WTC11 (cell line): ENCODE results near the gene FBRSL1. TPM values are rescaled to one million over a fixed set of nuclear protein-coding genes. Genes with fewer than 3 reads are reported as not detected.

Experiments used
- ATAC-seq: fragments of 200-7000 bp; cut with Tn5 transposase; 2 replicates; pipeline ENCODE4 v1.10.0; 2021; ENCODE audit warnings: mild to moderate bottlenecking, moderate library complexity
- CTCF ChIA-PET: fragments of 300-600 bp; sonication (Branson Sonifier 250); formaldehyde crosslinking; loops from one replicate; lab custom pipeline; 2021; ENCODE audit warnings: antibody characterized with exemption; lab: Charles Lee
- POLR2A ChIA-PET: fragments of 350-600 bp; sonication (Branson Sonifier 250); formaldehyde crosslinking; loops from one replicate; lab custom pipeline; 2021; ENCODE audit warnings: antibody characterized with exemption; lab: Charles Lee
- DNase-seq: peaks from one replicate; pipeline ENCODE4 v3.0.0; 2021; ENCODE audit warnings: low spot score
- H3K27ac Mint-ChIP-seq: 2 replicates; pipeline ENCODE4 v1.8.0; 2021; ENCODE audit warnings: mixed read lengths
- H3K27me3 Mint-ChIP-seq: 2 replicates; pipeline ENCODE4 v1.8.0; 2021; ENCODE audit warnings: low read depth, mild to moderate bottlenecking, moderate library complexity, mixed read lengths
- H3K36me3 Mint-ChIP-seq: 2 replicates; pipeline ENCODE4 v1.8.0; 2021; ENCODE audit warnings: mixed read lengths
- H3K4me1 Mint-ChIP-seq: 2 replicates; pipeline ENCODE4 v1.8.0; 2022; ENCODE audit warnings: mixed read lengths
- H3K4me3 Mint-ChIP-seq: 2 replicates; pipeline ENCODE4 v1.8.0; 2021; ENCODE audit warnings: mild to moderate bottlenecking, moderate library complexity, mixed read lengths
- H3K9me3 Mint-ChIP-seq: 2 replicates; pipeline ENCODE4 v1.8.0; 2021; ENCODE audit warnings: mixed read lengths
- AR ChIP-seq: fragments of 250-450 bp; sonication (Bioruptor Pico); IDR thresholded peaks from 2 replicates; pipeline ENCODE4 v1.9.0; 2021; ENCODE audit warnings: mild to moderate bottlenecking
- ARID4B ChIP-seq: sonication (generic); formaldehyde crosslinking; IDR thresholded peaks from 2 replicates; pipeline ENCODE4 v1.8.0; 2023; ENCODE audit warnings: missing genetic modification reagents, mild to moderate bottlenecking, borderline replicate concordance
- ATF2 ChIP-seq: sonication (generic); formaldehyde crosslinking; IDR thresholded peaks from 2 replicates; pipeline ENCODE4 v1.8.1; 2022; ENCODE audit warnings: low read depth, missing genetic modification reagents, borderline replicate concordance
- ATF3 ChIP-seq: sonication (generic); formaldehyde crosslinking; conservative IDR thresholded peaks from 2 replicates; pipeline ENCODE4 v1.8.1; 2022; ENCODE audit warnings: mild to moderate bottlenecking, missing genetic modification reagents
- CBFB ChIP-seq: sonication (generic); formaldehyde crosslinking; IDR thresholded peaks from 2 replicates; pipeline ENCODE4 v1.8.1; 2022; ENCODE audit warnings: mild to moderate bottlenecking, low read depth, missing genetic modification reagents
- CREM ChIP-seq: sonication (generic); formaldehyde crosslinking; IDR thresholded peaks from 2 replicates; pipeline ENCODE4 v1.8.1; 2022; ENCODE audit warnings: mild to moderate bottlenecking, missing genetic modification reagents, moderate library complexity
- E2F5 ChIP-seq: sonication (generic); formaldehyde crosslinking; IDR thresholded peaks from 2 replicates; pipeline ENCODE4 v1.8.1; 2022; ENCODE audit warnings: mild to moderate bottlenecking, moderate library complexity, missing genetic modification reagents
- FOXP1 ChIP-seq: sonication (generic); formaldehyde crosslinking; IDR thresholded peaks from 2 replicates; pipeline ENCODE4 v1.8.0; 2022; ENCODE audit warnings: missing genetic modification reagents, mild to moderate bottlenecking, moderate library complexity, borderline replicate concordance
- GABPB1 ChIP-seq: sonication (generic); formaldehyde crosslinking; IDR thresholded peaks from 2 replicates; pipeline ENCODE4 v1.8.1; 2023; ENCODE audit warnings: mild to moderate bottlenecking, missing genetic modification reagents
- JUN ChIP-seq: sonication (generic); formaldehyde crosslinking; IDR thresholded peaks from 2 replicates; pipeline ENCODE4 v1.8.0; 2023; ENCODE audit warnings: mild to moderate bottlenecking, missing genetic modification reagents
- KAT7 ChIP-seq: sonication (generic); formaldehyde crosslinking; IDR thresholded peaks from 2 replicates; pipeline ENCODE4 v1.8.1; 2023; ENCODE audit warnings: missing genetic modification reagents, mild to moderate bottlenecking, borderline replicate concordance
- OVOL2 ChIP-seq: fragments of 250-450 bp; sonication (Bioruptor Pico); IDR thresholded peaks from 2 replicates; pipeline ENCODE4 v1.9.0; 2021; ENCODE audit warnings: mild to moderate bottlenecking, borderline replicate concordance
- RORB ChIP-seq: fragments of 250-450 bp; sonication (Bioruptor Pico); IDR thresholded peaks from 2 replicates; pipeline ENCODE4 v1.9.0; 2021; ENCODE audit warnings: mild to moderate bottlenecking
- SP1 ChIP-seq: sonication (generic); formaldehyde crosslinking; conservative IDR thresholded peaks from 2 replicates; pipeline ENCODE4 v1.8.1; 2022; ENCODE audit warnings: missing genetic modification reagents
- USF1 ChIP-seq: sonication (generic); formaldehyde crosslinking; IDR thresholded peaks from 2 replicates; pipeline ENCODE4 v1.8.0; 2022; ENCODE audit warnings: mild to moderate bottlenecking, missing genetic modification reagents
- ZBTB21 ChIP-seq: sonication (generic); formaldehyde crosslinking; IDR thresholded peaks from 2 replicates; pipeline ENCODE4 v1.8.1; 2023; ENCODE audit warnings: mild to moderate bottlenecking, missing genetic modification reagents, borderline replicate concordance
- ZNF317 ChIP-seq: sonication (generic); formaldehyde crosslinking; IDR thresholded peaks from 2 replicates; pipeline ENCODE4 v1.8.1; 2023; ENCODE audit warnings: low read depth, mild to moderate bottlenecking, moderate library complexity, missing genetic modification reagents, borderline replicate concordance
- ZNF396 ChIP-seq: fragments of 250-450 bp; sonication (Bioruptor Pico); IDR thresholded peaks from 2 replicates; pipeline ENCODE4 v1.8.0; 2021; ENCODE audit warnings: mild to moderate bottlenecking, moderate library complexity, borderline replicate concordance
- ZNF416 ChIP-seq: fragments of 250-450 bp; sonication (Bioruptor Pico); IDR thresholded peaks from 2 replicates; pipeline ENCODE4 v1.9.0; 2021; ENCODE audit warnings: mild to moderate bottlenecking, inconsistent platforms
- total RNA-seq: library from RNA; stranded (reverse); gene quantifications from 3 replicates; pipeline ENCODE4 v1.2.3, GENCODE V29; 2021

Gene FBRSL1
- total RNA-seq, 1 experiment from 2014 or later = 129 TPM

GRCh38 chr12:132500142-132500855, 10.3 kb downstream of the FBRSL1 start:
- H3K36me3 Mint-ChIP-seq = no peaks in the 10 kb centered on the region
- ATAC-seq (no peak), DNase-seq (no peak)
- no peak overlapping the region for H3K4me3 Mint-ChIP-seq
- H3K27ac Mint-ChIP-seq = no peak overlapping the region
- ChIA-PET POLR2A (no interaction called here), CTCF (interaction anchor here (0.8 to 4.2 kb wide), 4 partner anchors 23 to 86 kb away, joined by 3 to 24 read pairs (median 6); no protein-coding TSS in a partner anchor)
- H3K27me3 Mint-ChIP-seq = no peaks in the 10 kb centered on the region
- no peak for TF ChIP-seq ARID4B (CRISPR knock-in tag)
- TF ChIP-seq ZBTB21 (CRISPR knock-in tag) = no peak
- no peak for TF ChIP-seq OVOL2 (CRISPR knock-in tag)
- no peak for TF ChIP-seq CREM (CRISPR knock-in tag)
- H3K4me1 Mint-ChIP-seq = peaks cover 11% of the 10 kb centered on the region
- H3K9me3 Mint-ChIP-seq = no peaks in the 10 kb centered on the region

- H3K36me3 Mint-ChIP-seq = no peaks in the 10 kb centered on the region
- POLR2A ChIA-PET = no interaction called here
- no peak overlapping the region for H3K4me3 Mint-ChIP-seq
- no peak overlapping the region for H3K27ac Mint-ChIP-seq
- CTCF ChIA-PET = interaction anchor here (0.8 to 4.2 kb wide), 4 partner anchors 23 to 86 kb away, joined by 3 to 24 read pairs (median 6); no protein-coding TSS in a partner anchor
- H3K9me3 Mint-ChIP-seq = no peaks in the 10 kb centered on the region
- DNase-seq = no peak
- no peaks in the 10 kb centered on the region for H3K27me3 Mint-ChIP-seq
- H3K4me1 Mint-ChIP-seq = peaks cover 13% of the 10 kb centered on the region
- no peak for ATAC-seq
- TF ChIP-seq ZNF396 = no peak
- TF ChIP-seq FOXP1 (CRISPR knock-in tag) = no peak
- TF ChIP-seq CBFB (CRISPR knock-in tag) = no peak
- no peak for TF ChIP-seq USF1
- TF ChIP-seq KAT7 (CRISPR knock-in tag) = no peak
- no peak for TF ChIP-seq OVOL2 (CRISPR knock-in tag)
- no peak for TF ChIP-seq ATF3 (CRISPR knock-in tag)
- TF ChIP-seq JUN (CRISPR knock-in tag) = no peak
- TF ChIP-seq SP1 (CRISPR knock-in tag) = no peak
- TF ChIP-seq E2F5 (CRISPR knock-in tag) = no peak
Observed at GRCh38 chr12:132500856-132501180, 10.9 kb downstream of the FBRSL1 start.

GRCh38 chr12:132501204-132501940, 11.4 kb downstream of the FBRSL1 start:
- Mint-ChIP-seq H3K4me1 (peaks cover 17% of the 10 kb centered on the region), H3K9me3 (no peaks in the 10 kb centered on the region), H3K27ac (no peak overlapping the region), H3K27me3 (no peaks in the 10 kb centered on the region), H3K36me3 (no peaks in the 10 kb centered on the region), H3K4me3 (no peak overlapping the region)
- POLR2A ChIA-PET = no interaction called here
- DNase-seq (no peak), ATAC-seq (no peak; the same call in 1 of the 2 replicates)
- CTCF ChIA-PET = interaction anchor here (1.2 to 4.2 kb wide), 5 partner anchors 22 to 87 kb away, joined by 5 to 24 read pairs (median 9); no protein-coding TSS in a partner anchor
- TF ChIP-seq ZNF317 (CRISPR knock-in tag) (no peak), ATF2 (CRISPR knock-in tag) (no peak), GABPB1 (CRISPR knock-in tag) (no peak), ZBTB21 (CRISPR knock-in tag) (no peak), ZNF416 (CRISPR knock-in tag) (no peak), RORB (CRISPR knock-in tag) (no peak), CREM (CRISPR knock-in tag) (no peak), AR (CRISPR knock-in tag) (no peak)
